HG03095 (cell line): Measurements from ENCODE around the gene TBC1D3G.
"Not testable (repeated sequence)": the region's sequence is repeated elsewhere in the genome, so short reads cannot be mapped to it uniquely, and the experiment has no call there.

Source experiments
- ATAC-seq: cut with Tn5 transposase; IDR thresholded peaks from one replicate; pipeline ENCODE4 v1.9.1; 2021; ENCODE audit warnings: moderate library complexity; ENCODE audit not compliant: unreplicated experiment

Gene TBC1D3G

GRCh38 chr17:36323584-36323983, at the start of gene TBC1D3G:
Gene TBC1D3G, plus strand, starts transcription at chr17:36323884. Its CDS starts 1,528 bp downstream, at chr17:36325412.
- not testable (repeated sequence) for ATAC-seq

GRCh38 chr17:36283256-36283655, 40.4 kb upstream of the TBC1D3G start:
- not testable (repeated sequence) for ATAC-seq

- not testable (repeated sequence) for ATAC-seq
Observed at GRCh38 chr17:36284219-36284618, 39.5 kb upstream of the TBC1D3G start.

GRCh38 chr17:36289965-36290612, 33.6 kb upstream of the TBC1D3G start:
- not testable (repeated sequence) for ATAC-seq

GRCh38 chr17:36295161-36295560, 28.5 kb upstream of the TBC1D3G start:
- ATAC-seq: not testable (repeated sequence)

GRCh38 chr17:36315736-36316135, 7.9 kb upstream of the TBC1D3G start:
- ATAC-seq: not testable (repeated sequence)

GRCh38 chr17:36362496-36362895, 38.8 kb downstream of the TBC1D3G start:
- not testable (repeated sequence) for ATAC-seq

GRCh38 chr17:36375938-36376337, 52.3 kb downstream of the TBC1D3G start:
- ATAC-seq: not testable (repeated sequence)
